C4-2B (cell line): ENCODE measurements around the gene SUGP2.

ENCODE experiments used
- CTCF ChIP-seq: fragments of 450-650 bp; conservative IDR thresholded peaks from 2 replicates; pipeline ENCODE4 v1.5.1; 2017; ENCODE audit warnings: mild to moderate bottlenecking
- ZFX ChIP-seq: fragments of 450-650 bp; IDR thresholded peaks from 2 replicates; pipeline ENCODE4 v1.6.1; 2017

GRCh38 chr19:18980432-18981020, 52.8 kb downstream of the SUGP2 start:
- TF ChIP-seq CTCF (no peak), ZFX (no peak)
